SK-N-SH (cell line): ENCODE results near the gene SHCBP1L. TPM values are rescaled to one million over a fixed set of nuclear protein-coding genes. Genes with fewer than 3 reads are reported as not detected.

Source experiments
- CTCF ChIA-PET: fragments of 300-600, 350-600 bp; formaldehyde crosslinking; extraction: SDS; loops from one replicate; lab custom pipeline; 2021; lab: Yijun Ruan, JAX
- POLR2A ChIA-PET: fragments of 350-600 bp; sonication (Branson Sonifier 250); formaldehyde crosslinking; extraction: SDS; loops from one replicate; lab custom pipeline; 2020; ENCODE audit warnings: antibody characterized with exemption, inconsistent platforms; lab: Yijun Ruan, JAX
- DNase-seq: peaks from one replicate; pipeline ENCODE4 v3.0.0; 2012
- H2AFZ ChIP-seq: fragments of 200-600 bp; sonication (generic); 2 replicates; pipeline ENCODE4 v1.8.1; 2016; ENCODE audit warnings: antibody characterized with exemption, mild to moderate bottlenecking, low read depth
- H3F3A ChIP-seq: fragments of 200-600 bp; sonication (generic); replicated peaks from 2 replicates; pipeline ENCODE3; 2016; ENCODE audit warnings: antibody characterized with exemption, mild to moderate bottlenecking; ENCODE audit not compliant: insufficient read depth
- H3K27ac ChIP-seq, 2 experiments: fragments of 200-500 bp in 1 of 2; fragments of 200-600 bp in 1 of 2; sonication (Bioruptor generic) in 1 of 2; sonication (generic), shearing (Covaris generic) in 1 of 2; 2 replicates each; pipeline versions ENCODE4 v1.5.1 to v1.6.1; 2014 to 2016; ENCODE audit warnings: low read depth in 2 of 2, inconsistent platforms in 1 of 2, low read length in 1 of 2, mild to moderate bottlenecking in 1 of 2, mixed read lengths in 1 of 2
- H3K27me3 ChIP-seq: fragments of 200-600 bp; sonication (generic), shearing (Covaris generic); 2 replicates; pipeline ENCODE4 v1.6.1; 2016; ENCODE audit warnings: mixed run types; ENCODE audit not compliant: insufficient read depth
- H3K36me3 ChIP-seq, 2 experiments: fragments of 200-500 bp in 1 of 2; fragments of 200-600 bp in 1 of 2; sonication (Bioruptor generic) in 1 of 2; sonication (generic) in 1 of 2; replicated peaks in 1 of 2; 2 replicates each; pipeline versions ENCODE3 to v1.5.1; 2014 to 2016; ENCODE audit warnings: low read length in 1 of 2, mild to moderate bottlenecking in 1 of 2; ENCODE audit not compliant: insufficient read depth in 2 of 2, control insufficient read depth in 1 of 2
- H3K4me1 ChIP-seq, 2 experiments: fragments of 200-500 bp in 1 of 2; fragments of 200-600 bp in 1 of 2; sonication (Bioruptor generic) in 1 of 2; sonication (generic), shearing (Covaris generic) in 1 of 2; 2 replicates each; pipeline versions ENCODE4 v1.5.1 to v1.6.1; 2014 to 2016; ENCODE audit warnings: low read depth in 1 of 2, low read length in 1 of 2, mixed run types in 1 of 2; ENCODE audit not compliant: insufficient read depth in 2 of 2, control insufficient read depth in 1 of 2
- H3K4me2 ChIP-seq: fragments of 200-600 bp; sonication (generic), shearing (Covaris generic); 2 replicates; pipeline ENCODE4 v1.6.1; 2017; ENCODE audit warnings: mixed run types
- H3K4me3 ChIP-seq, 2 experiments: fragments of 200-500 bp in 1 of 2; fragments of 200-600 bp in 1 of 2; sonication (Bioruptor generic) in 1 of 2; sonication (generic), shearing (Covaris generic) in 1 of 2; 2 replicates each; pipeline versions ENCODE4 v1.5.1 to v1.8.1; 2014 to 2016; ENCODE audit warnings: low read depth in 2 of 2, inconsistent platforms in 1 of 2, low read length in 1 of 2, mild to moderate bottlenecking in 1 of 2, mixed read lengths in 1 of 2, moderate library complexity in 1 of 2
- H3K79me2 ChIP-seq: fragments of 200-600 bp; sonication (generic); 2 replicates; pipeline ENCODE4 v1.8.1; 2017; ENCODE audit warnings: mild to moderate bottlenecking; ENCODE audit not compliant: insufficient read depth
- H3K9ac ChIP-seq: fragments of 200-600 bp; sonication (generic); 2 replicates; pipeline ENCODE4 v1.6.1; 2017; ENCODE audit warnings: mixed run types
- H3K9me2 ChIP-seq: fragments of 200-600 bp; sonication (generic); 2 replicates; pipeline ENCODE4 v1.6.1; 2017; ENCODE audit warnings: mixed run types
- H3K9me3 ChIP-seq: fragments of 200-600 bp; sonication (generic); 2 replicates; pipeline ENCODE4 v1.6.1; 2017; ENCODE audit warnings: mixed run types, mild to moderate bottlenecking, moderate library complexity
- H4K20me1 ChIP-seq: fragments of 200-600 bp; sonication (generic); 2 replicates; pipeline ENCODE4 v1.6.1; 2017; ENCODE audit warnings: mild to moderate bottlenecking, mixed run types; ENCODE audit not compliant: insufficient read depth
- EP300 ChIP-seq, 2 experiments: IDR thresholded peaks; 2 replicates each; pipeline versions ENCODE4 v1.4.0 to v1.6.1; 2012; ENCODE audit warnings: borderline replicate concordance in 1 of 2, low read depth in 1 of 2, low read length in 1 of 2
- RFX5 ChIP-seq: IDR thresholded peaks from 2 replicates; pipeline ENCODE4 v1.6.1; 2012; ENCODE audit warnings: mild to moderate bottlenecking, improper control_type of control experiment, low read length
- SMC3 ChIP-seq: IDR thresholded peaks from 2 replicates; pipeline ENCODE4 v1.6.1; 2012; ENCODE audit warnings: low read depth, low read length, improper control_type of control experiment
- TEAD4 ChIP-seq: IDR thresholded peaks from 2 replicates; pipeline ENCODE4 v1.4.0; 2012; ENCODE audit warnings: mild to moderate bottlenecking, borderline replicate concordance; ENCODE audit not compliant: insufficient read depth
- WGBS: methylation state at CpG from one replicate; pipeline ENCODE4 v1.1.6; 2017; ENCODE audit warnings: low lambda C conversion rate; 5-methylcytosine and 5-hydroxymethylcytosine counted together
- polyA plus RNA-seq, 3 experiments: library from polyadenylated mRNA; depleted of rRNA; stranded (reverse); fragments of >200 nt; gene quantifications; 2 replicates each; pipeline ENCODE4 v1.2.3, GENCODE V29; 2012
- TF ChIP-seq, protein P1 (sequence below): IDR thresholded peaks from 2 replicates; pipeline ENCODE4 v1.4.0; 2012; ENCODE audit warnings: low read depth, borderline replicate concordance

The SHCBP1L gene
- not detected in 2 replicates for polyA plus RNA-seq (2012; rRNA removed)
- not detected in 2 replicates for polyA plus RNA-seq (2012; cell fraction: cytosol; rRNA removed)
- not detected in 2 replicates for polyA plus RNA-seq (2012; cell fraction: nucleus; rRNA removed)

- CTCF ChIA-PET = interaction anchor here (0.6 to 1.2 kb wide), 3 partner anchors 10 to 517 kb away, joined by 3 to 5 read pairs (median 3); no protein-coding TSS in a partner anchor
These were observed at the start of gene SHCBP1L for GRCh38 chr1:182952677-182953444. TSS of gene SHCBP1L (minus strand) at chr1:182953166. CDS start at chr1:182953133, 33 bp downstream.

DNA sequence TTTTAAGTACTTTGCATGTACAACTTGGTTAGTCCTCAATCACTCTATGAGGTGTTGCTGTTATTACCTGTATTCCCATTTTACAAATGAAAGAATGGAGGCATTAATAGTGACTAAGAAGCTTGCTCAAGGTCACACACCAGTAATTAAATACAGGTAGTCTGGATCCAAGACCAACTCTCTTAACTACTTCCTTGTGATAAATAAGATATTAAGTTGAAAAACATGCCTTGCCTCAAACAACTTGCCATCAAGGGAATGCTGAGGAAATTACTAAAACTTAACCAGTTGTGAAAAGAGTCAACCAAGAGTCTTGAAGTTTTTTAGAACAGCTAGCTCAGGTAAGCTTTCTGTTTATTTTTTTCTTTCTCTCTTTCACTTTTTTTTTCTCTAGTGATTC is 49.3 kb upstream of the SHCBP1L start:
- no peaks in the 10 kb centered on the region for H3K27me3 ChIP-seq
- TF ChIP-seq EP300 (IDR thresholded peaks at IDR 0.05; ENCODE audit: borderline replicate concordance in 1 of 2, low read depth in 1 of 2, low read length in 1 of 2) (no peak), TEAD4 (no peak), RFX5 (no peak)
- TF ChIP-seq, protein P1, sequence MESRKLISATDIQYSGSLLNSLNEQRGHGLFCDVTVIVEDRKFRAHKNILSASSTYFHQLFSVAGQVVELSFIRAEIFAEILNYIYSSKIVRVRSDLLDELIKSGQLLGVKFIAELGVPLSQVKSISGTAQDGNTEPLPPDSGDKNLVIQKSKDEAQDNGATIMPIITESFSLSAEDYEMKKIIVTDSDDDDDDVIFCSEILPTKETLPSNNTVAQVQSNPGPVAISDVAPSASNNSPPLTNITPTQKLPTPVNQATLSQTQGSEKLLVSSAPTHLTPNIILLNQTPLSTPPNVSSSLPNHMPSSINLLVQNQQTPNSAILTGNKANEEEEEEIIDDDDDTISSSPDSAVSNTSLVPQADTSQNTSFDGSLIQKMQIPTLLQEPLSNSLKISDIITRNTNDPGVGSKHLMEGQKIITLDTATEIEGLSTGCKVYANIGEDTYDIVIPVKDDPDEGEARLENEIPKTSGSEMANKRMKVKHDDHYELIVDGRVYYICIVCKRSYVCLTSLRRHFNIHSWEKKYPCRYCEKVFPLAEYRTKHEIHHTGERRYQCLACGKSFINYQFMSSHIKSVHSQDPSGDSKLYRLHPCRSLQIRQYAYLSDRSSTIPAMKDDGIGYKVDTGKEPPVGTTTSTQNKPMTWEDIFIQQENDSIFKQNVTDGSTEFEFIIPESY = no peak
- DNase-seq = no peak
- H3K9me3 ChIP-seq = no peaks in the 10 kb centered on the region
- no peak overlapping the region for H3K4me3 ChIP-seq
- ChIA-PET CTCF (no interaction called here), POLR2A (no interaction called here)
- H3K9me2 ChIP-seq = no peaks in the 10 kb centered on the region
- H3K9ac ChIP-seq = no peak overlapping the region
- no peaks in the 10 kb centered on the region for H4K20me1 ChIP-seq
- H3K79me2 ChIP-seq = no peaks in the 10 kb centered on the region
- no peak overlapping the region for H2AFZ ChIP-seq
- H3K27ac ChIP-seq = no peak overlapping the region
- no peaks in the 10 kb centered on the region for H3F3A ChIP-seq
- H3K36me3 ChIP-seq = no peaks in the 10 kb centered on the region
- no peaks in the 10 kb centered on the region; a peak in 1 of 4 replicates for H3K4me1 ChIP-seq
- H3K4me2 ChIP-seq = no peak overlapping the region

More at GRCh38 chr1:182952677-182953444, at the start of gene SHCBP1L:
- 97% methylated on average over 73 of the region's 79 CpGs for WGBS
- Histone ChIP-seq H3K9me2 (no peaks in the 10 kb centered on the region), H3K4me1 (no peaks in the 10 kb centered on the region), H3K27me3 (no peaks in the 10 kb centered on the region), H3K9ac (no peak within 1 kb of the TSS)
- DNase-seq = peak; percentile 25
- TF ChIP-seq SMC3 (no peak), EP300 (IDR thresholded peaks at IDR 0.05; ENCODE audit: borderline replicate concordance in 1 of 2, low read depth in 1 of 2, low read length in 1 of 2) (no peak)
- TF ChIP-seq, all 33 proteins: peak for 0
- Histone ChIP-seq H3K36me3 (no peaks in the 10 kb centered on the region), H3F3A (peaks cover 5% of the 10 kb centered on the region), H2AFZ (no peak within 1 kb of the TSS), H3K4me3 (no peak within 1 kb of the TSS), H3K4me2 (no peak within 1 kb of the TSS), H3K9me3 (no peaks in the 10 kb centered on the region), H4K20me1 (no peaks in the 10 kb centered on the region), H3K27ac (no peak within 1 kb of the TSS), H3K79me2 (no peaks in the 10 kb centered on the region)
- POLR2A ChIA-PET = no interaction called here
